Parathyroid adenoma (tissue), 2 donors: ENCODE measurements around the gene RAD9A.
A peak's percentile ranks its signal among the peaks of the same experiment; 100 is the strongest.

ENCODE experiments used
- H2AFZ ChIP-seq: fragments of 300-600 bp; sonication (generic); one replicate; pipeline ENCODE4 v1.7.0; 2017; ENCODE audit warnings: antibody characterized with exemption, mild to moderate bottlenecking
- H3K27ac ChIP-seq: fragments of 300-600 bp; sonication (generic); one replicate; pipeline ENCODE4 v1.7.0; 2017
- H3K27me3 ChIP-seq: fragments of 300-600 bp; sonication (generic); one replicate; pipeline ENCODE4 v1.7.0; 2017; ENCODE audit warnings: low read length; ENCODE audit not compliant: control insufficient read depth, insufficient read depth
- H3K36me3 ChIP-seq: fragments of 300-600 bp; sonication (generic); one replicate; pipeline ENCODE4 v1.7.0; 2017; ENCODE audit warnings: low read length; ENCODE audit not compliant: control insufficient read depth, insufficient read depth
- H3K4me1 ChIP-seq: fragments of 300-600 bp; sonication (generic); one replicate; pipeline ENCODE4 v1.7.0; 2017; ENCODE audit warnings: control low read depth
- H3K4me2 ChIP-seq: fragments of 300-600 bp; sonication (generic); one replicate; pipeline ENCODE4 v1.7.0; 2017; ENCODE audit warnings: low read length
- H3K4me3 ChIP-seq: fragments of 300-600 bp; sonication (generic); one replicate; pipeline ENCODE4 v1.7.0; 2017; ENCODE audit warnings: low read depth, low read length
- H3K79me2 ChIP-seq: fragments of 300-600 bp; sonication (generic); one replicate; pipeline ENCODE4 v1.7.0; 2017; ENCODE audit warnings: control low read depth
- H3K9ac ChIP-seq: fragments of 300-600 bp; sonication (generic); one replicate; pipeline ENCODE4 v1.7.0; 2017; ENCODE audit warnings: mild to moderate bottlenecking
- H3K9me3 ChIP-seq: fragments of 300-600 bp; sonication (generic); one replicate; pipeline ENCODE4 v1.7.0; 2017; ENCODE audit warnings: low read length; ENCODE audit not compliant: control insufficient read depth
- CTCF ChIP-seq: fragments of 300-600 bp; sonication (generic); IDR thresholded peaks from one replicate; pipeline ENCODE4 v1.7.0; 2017; ENCODE audit warnings: antibody characterized with exemption, mild to moderate bottlenecking
- donor health status: primary hyperparathyroidism.

RAD9A gene

DNA sequence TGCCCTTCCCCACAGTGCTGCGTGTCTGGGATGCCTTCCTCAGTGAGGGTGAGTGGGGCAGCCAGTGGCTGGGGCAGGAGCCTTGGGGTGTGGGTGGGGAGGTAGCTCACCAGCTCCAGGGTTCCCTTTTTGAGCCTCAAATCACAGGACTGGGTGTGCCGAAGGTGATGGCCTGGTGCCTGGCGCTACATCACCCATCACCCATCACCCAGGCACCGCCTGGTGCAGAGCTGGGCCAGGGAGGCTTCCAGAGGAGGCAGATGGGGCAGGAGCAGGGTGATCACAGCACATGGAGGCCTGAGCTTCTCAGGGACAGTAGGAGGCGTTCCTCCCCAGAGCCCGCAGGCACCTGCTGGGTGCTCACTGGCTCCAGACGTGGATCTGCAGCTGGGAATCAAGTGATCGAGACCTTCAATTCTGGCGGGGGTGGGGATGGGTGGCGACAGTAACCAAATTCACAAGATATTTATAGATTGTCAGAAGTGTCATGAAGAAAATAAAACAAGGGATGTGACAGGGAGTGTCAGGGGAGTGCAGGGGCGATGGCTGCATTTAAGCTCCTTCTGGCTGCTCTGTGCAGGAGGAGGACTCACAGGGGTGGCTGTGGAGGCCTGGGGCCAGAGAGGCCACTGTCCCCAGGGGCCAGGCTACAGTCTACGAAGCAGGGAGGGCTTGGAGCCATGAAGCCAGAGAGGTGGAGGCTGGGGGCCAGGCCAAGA is 15.3 kb downstream of the RAD9A start:
- peak; percentile 11 for TF ChIP-seq CTCF
- Histone ChIP-seq H3K4me2 (no peak overlapping the region), H3K4me3 (no peak overlapping the region), H3K36me3 (no peaks in the 10 kb centered on the region), H3K9ac (no peak overlapping the region), H3K79me2 (no peaks in the 10 kb centered on the region), H3K4me1 (no peaks in the 10 kb centered on the region), H3K27me3 (no peaks in the 10 kb centered on the region), H2AFZ (no peak overlapping the region), H3K9me3 (no peaks in the 10 kb centered on the region), H3K27ac (no peak overlapping the region)

GRCh38 chr11:67407688-67408163 is 15.9 kb downstream of the RAD9A start:
- Histone ChIP-seq H3K36me3 (no peaks in the 10 kb centered on the region), H3K4me3 (no peak overlapping the region), H2AFZ (no peak overlapping the region), H3K79me2 (no peaks in the 10 kb centered on the region), H3K27ac (no peak overlapping the region), H3K9me3 (no peaks in the 10 kb centered on the region), H3K4me1 (no peaks in the 10 kb centered on the region), H3K9ac (no peak overlapping the region), H3K27me3 (no peaks in the 10 kb centered on the region), H3K4me2 (no peak overlapping the region)
- no peak for TF ChIP-seq CTCF

- H3K27me3 ChIP-seq = no peaks in the 10 kb centered on the region
- no peak for TF ChIP-seq CTCF
- H3K27ac ChIP-seq = no peak overlapping the region
Observed at GRCh38 chr11:67408437-67409200, 16.8 kb downstream of the RAD9A start.

GRCh38 chr11:67409261-67409666 is 17.5 kb downstream of the RAD9A start:
- Histone ChIP-seq H3K27me3 (no peaks in the 10 kb centered on the region), H3K4me2 (no peak overlapping the region), H3K27ac (no peak overlapping the region), H3K9ac (no peak overlapping the region), H3K4me3 (no peak overlapping the region), H3K9me3 (no peaks in the 10 kb centered on the region), H2AFZ (no peak overlapping the region), H3K4me1 (no peaks in the 10 kb centered on the region), H3K79me2 (no peaks in the 10 kb centered on the region), H3K36me3 (no peaks in the 10 kb centered on the region)
- no peak for TF ChIP-seq CTCF

More at GRCh38 chr11:67408437-67409200, 16.8 kb downstream of the RAD9A start:
- Histone ChIP-seq H3K4me3 (no peak overlapping the region), H3K9me3 (no peaks in the 10 kb centered on the region), H3K79me2 (no peaks in the 10 kb centered on the region), H2AFZ (no peak overlapping the region), H3K9ac (no peak overlapping the region), H3K4me2 (no peak overlapping the region), H3K4me1 (no peaks in the 10 kb centered on the region), H3K36me3 (no peaks in the 10 kb centered on the region)
